Common myeloid progenitor, CD34-positive (primary cell): ENCODE measurements around the gene AFG1L.
"Not testable (repeated sequence)": the region's sequence is repeated elsewhere in the genome, so short reads cannot be mapped to it uniquely, and the experiment has no call there.

Experiments used
- CTCF ChIA-PET: fragments of 350-600 bp; sonication (Branson Sonifier 250); formaldehyde crosslinking; loops from one replicate; lab custom pipeline; 2021; ENCODE audit warnings: antibody characterized with exemption; lab: Charles Lee
- POLR2A ChIA-PET: fragments of 350-600 bp; sonication (Branson Sonifier 250); formaldehyde crosslinking; loops from one replicate; lab custom pipeline; 2021; ENCODE audit warnings: antibody characterized with exemption; lab: Charles Lee
- DNase-seq, 3 donors: peaks; one replicate each; pipeline versions ENCODE4 v3.0.0 to v3.0.0-alpha.2; 2013
- H3K27ac ChIP-seq, 2 experiments: 1 replicate in 1 of 2; 2 replicates in 1 of 2; pipeline ENCODE4 v1.7.0; 2013; ENCODE audit warnings: inconsistent platforms in 2 of 2, low read length in 2 of 2, mild to moderate bottlenecking in 2 of 2, low read depth in 1 of 2, moderate library complexity in 1 of 2; ENCODE audit not compliant: severe bottlenecking in 2 of 2, insufficient read depth in 1 of 2, poor library complexity in 1 of 2
- H3K27me3 ChIP-seq, 5 experiments: replicated peaks in 2 of 5; 1 replicate in 3 of 5; 2 replicates in 2 of 5; pipeline versions ENCODE4 v1.6.1 to v1.7.0; 2013; ENCODE audit warnings: low read length in 4 of 5, mild to moderate bottlenecking in 2 of 5, moderate library complexity in 2 of 5, inconsistent platforms in 1 of 5; ENCODE audit not compliant: insufficient read depth in 5 of 5, control insufficient read depth in 4 of 5
- H3K36me3 ChIP-seq, 4 experiments: 1 replicate in 2 of 4; 2 replicates in 2 of 4; pipeline versions ENCODE4 v1.6.1 to v1.7.0; 2013; ENCODE audit warnings: low read length in 3 of 4, control low read depth in 1 of 4, mild to moderate bottlenecking in 1 of 4; ENCODE audit not compliant: control insufficient read depth in 4 of 4, insufficient read depth in 4 of 4
- H3K4me1 ChIP-seq, 4 experiments: 1 replicate in 3 of 4; 2 replicates in 1 of 4; pipeline versions ENCODE4 v1.6.1 to v1.7.1; 2013; ENCODE audit warnings: low read length in 3 of 4, mild to moderate bottlenecking in 3 of 4, control low read depth in 1 of 4, inconsistent platforms in 1 of 4, moderate library complexity in 1 of 4; ENCODE audit not compliant: control insufficient read depth in 4 of 4, insufficient read depth in 4 of 4; ENCODE audit errors: control extremely low read depth in 1 of 4
- H3K4me3 ChIP-seq, 7 experiments: 1 replicate in 4 of 7; 2 replicates in 3 of 7; pipeline versions ENCODE4 v1.5.1 to v1.7.0; 2013; ENCODE audit warnings: mild to moderate bottlenecking in 7 of 7, low read length in 6 of 7, moderate library complexity in 6 of 7, inconsistent platforms in 2 of 7, low read depth in 2 of 7, control low read depth in 1 of 7; ENCODE audit not compliant: insufficient read depth in 4 of 7, control insufficient read depth in 1 of 7; ENCODE audit errors: extremely low read depth in 1 of 7
- H3K9me3 ChIP-seq, 5 experiments: 1 replicate in 4 of 5; 2 replicates in 1 of 5; pipeline versions ENCODE4 v1.6.1 to v1.7.1; 2013; ENCODE audit warnings: low read length in 4 of 5, mild to moderate bottlenecking in 2 of 5, inconsistent platforms in 1 of 5, low read depth in 1 of 5, moderate library complexity in 1 of 5; ENCODE audit not compliant: control insufficient read depth in 4 of 5, insufficient read depth in 2 of 5; ENCODE audit errors: control extremely low read depth in 1 of 5
- WGBS: methylation state at CpG from one replicate; pipeline ENCODE4 v1.1.5; 2013; ENCODE audit not compliant: insufficient coverage; 5-methylcytosine and 5-hydroxymethylcytosine counted together

Gene AFG1L

DNA sequence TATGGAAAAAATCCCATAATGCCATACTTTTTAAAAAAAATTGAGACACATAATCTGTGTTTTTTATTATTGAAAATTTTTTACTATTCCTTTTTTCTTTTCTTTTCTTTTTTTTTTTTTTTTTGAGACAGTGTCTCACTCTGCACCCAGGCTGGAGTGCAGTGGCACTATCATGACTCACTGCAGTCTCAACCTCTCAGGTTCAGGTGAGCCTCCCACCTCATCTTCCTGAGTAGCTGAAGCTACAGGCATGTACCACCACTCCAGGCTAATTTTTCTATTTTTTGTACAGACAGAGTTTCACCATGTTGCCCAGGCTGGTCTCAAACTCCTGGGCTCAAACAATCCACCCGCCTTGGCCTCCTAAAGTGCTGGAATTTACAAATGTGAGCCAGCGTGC, 100.4 kb downstream of the AFG1L start:
- H3K4me3 ChIP-seq, result no peak overlapping the region
- 100% methylated on average over 1 of the region's 2 CpGs for WGBS
- no peaks in the 10 kb centered on the region for H3K36me3 ChIP-seq
- CTCF ChIA-PET, result interaction anchor here (1.5 kb wide), 1 partner anchor 32 kb away, joined by 4 read pairs; no protein-coding TSS in a partner anchor
- H3K4me1 ChIP-seq, result no peaks in the 10 kb centered on the region
- no peaks in the 10 kb centered on the region for H3K27me3 ChIP-seq
- POLR2A ChIA-PET, result no interaction called here
- no peak overlapping the region for H3K27ac ChIP-seq
- no peaks in the 10 kb centered on the region for H3K9me3 ChIP-seq
- no peak for DNase-seq

- peaks cover 0 to 16% (median 4%) of the 10 kb centered on the region in 5 experiments for H3K9me3 ChIP-seq
- H3K4me1 ChIP-seq, result peaks cover 0 to 6% (median 0%) of the 10 kb centered on the region in 4 experiments
- H3K27ac ChIP-seq, result no peak overlapping the region
- H3K36me3 ChIP-seq, result peaks cover 0 to 8% (median 1%) of the 10 kb centered on the region in 4 experiments
- H3K4me3 ChIP-seq, result no peak overlapping the region
- WGBS, result no CpG with 5 or more reads among the region's 3 CpGs
- ChIA-PET CTCF (no interaction called here), POLR2A (no interaction called here)
- no peak for DNase-seq
- H3K27me3 ChIP-seq, result no peaks in the 10 kb centered on the region
These were observed 108.4 kb downstream of the AFG1L start for GRCh38 chr6:108403236-108403635.

GRCh38 chr6:108406943-108407342, 112.1 kb downstream of the AFG1L start:
- ChIA-PET POLR2A (no interaction called here), CTCF (no interaction called here)
- peaks cover 0 to 13% (median 1%) of the 10 kb centered on the region in 4 experiments for H3K36me3 ChIP-seq
- no peak overlapping the region for H3K27ac ChIP-seq
- peaks cover 0 to 6% (median 0%) of the 10 kb centered on the region in 4 experiments for H3K4me1 ChIP-seq
- H3K4me3 ChIP-seq, result no peak overlapping the region
- H3K27me3 ChIP-seq, result no peaks in the 10 kb centered on the region
- WGBS, result 96% methylated on average over 2 of the region's 2 CpGs
- H3K9me3 ChIP-seq, result peaks cover 0 to 22% (median 6%) of the 10 kb centered on the region in 5 experiments
- no peak for DNase-seq

DNA sequence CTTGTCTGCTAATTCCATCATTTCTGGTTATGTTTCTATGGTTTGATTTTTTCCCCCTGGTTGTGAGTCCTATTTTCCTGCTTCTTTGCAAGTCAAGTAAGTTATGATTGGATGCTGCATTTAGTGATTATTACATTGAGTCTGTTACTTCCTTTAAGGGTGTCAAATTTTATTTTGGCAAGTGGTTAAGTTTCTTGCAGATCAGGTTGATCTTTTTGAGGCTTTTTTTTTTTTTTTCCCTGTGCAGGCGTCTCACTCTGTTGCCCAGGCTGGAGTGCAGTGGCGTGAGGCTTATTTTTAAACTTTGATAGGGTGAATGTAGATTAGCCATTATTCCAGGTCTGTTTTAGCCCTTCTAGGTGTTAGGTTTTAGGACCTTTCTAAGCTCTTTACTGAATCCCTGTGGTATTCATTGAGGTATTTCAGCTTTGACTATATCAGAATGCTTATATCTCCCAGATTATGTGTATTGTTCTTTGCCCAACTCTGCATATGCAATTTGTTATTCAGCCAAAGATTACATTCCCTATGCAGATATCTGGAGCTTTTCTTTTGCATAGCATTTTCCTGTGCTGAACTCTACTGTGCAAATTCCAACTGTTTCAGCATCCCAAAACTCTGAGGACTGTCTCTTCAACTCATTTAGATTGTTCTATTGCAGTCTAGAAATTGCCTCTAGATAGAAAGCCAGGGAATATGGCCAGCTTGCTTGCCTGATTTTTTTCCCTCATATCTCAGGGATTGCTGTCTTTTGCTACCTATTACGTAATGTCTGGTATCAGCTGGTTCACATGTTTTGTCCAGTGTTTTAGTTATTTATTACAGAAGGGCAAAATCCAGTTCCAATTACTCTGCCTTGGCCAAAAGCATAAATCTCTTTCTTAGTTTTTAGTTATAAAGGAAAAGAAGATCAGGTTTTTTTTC, 113.3 kb downstream of the AFG1L start:
- peaks cover 0 to 6% (median 0%) of the 10 kb centered on the region in 4 experiments for H3K4me1 ChIP-seq
- WGBS, result no CpG with 5 or more reads among the region's 3 CpGs
- H3K36me3 ChIP-seq, result peaks cover 0 to 12% (median 1%) of the 10 kb centered on the region in 4 experiments
- H3K9me3 ChIP-seq, result peaks cover 0 to 22% (median 6%) of the 10 kb centered on the region in 5 experiments
- CTCF ChIA-PET, result no interaction called here
- no peak overlapping the region for H3K4me3 ChIP-seq
- POLR2A ChIA-PET, result interaction anchor here (0.6 kb wide), 1 partner anchor 402 kb away, joined by 4 read pairs; no protein-coding TSS in a partner anchor
- no peak overlapping the region for H3K27ac ChIP-seq
- H3K27me3 ChIP-seq, result no peaks in the 10 kb centered on the region
- no peak for DNase-seq

GRCh38 chr6:108408861-108409260, 114.0 kb downstream of the AFG1L start:
- H3K4me1 ChIP-seq, result peaks cover 0 to under 1% (median 0%) of the 10 kb centered on the region in 4 experiments
- H3K27ac ChIP-seq, result no peak overlapping the region
- peaks cover 0 to 22% (median 6%) of the 10 kb centered on the region in 5 experiments for H3K9me3 ChIP-seq
- ChIA-PET CTCF (no interaction called here), POLR2A (no interaction called here)
- no peak for DNase-seq
- peaks cover 0 to 7% (median 1%) of the 10 kb centered on the region in 4 experiments for H3K36me3 ChIP-seq
- WGBS, result no CpG with 5 or more reads among the region's 3 CpGs
- H3K27me3 ChIP-seq, result no peaks in the 10 kb centered on the region
- H3K4me3 ChIP-seq, result no peak overlapping the region

DNA sequence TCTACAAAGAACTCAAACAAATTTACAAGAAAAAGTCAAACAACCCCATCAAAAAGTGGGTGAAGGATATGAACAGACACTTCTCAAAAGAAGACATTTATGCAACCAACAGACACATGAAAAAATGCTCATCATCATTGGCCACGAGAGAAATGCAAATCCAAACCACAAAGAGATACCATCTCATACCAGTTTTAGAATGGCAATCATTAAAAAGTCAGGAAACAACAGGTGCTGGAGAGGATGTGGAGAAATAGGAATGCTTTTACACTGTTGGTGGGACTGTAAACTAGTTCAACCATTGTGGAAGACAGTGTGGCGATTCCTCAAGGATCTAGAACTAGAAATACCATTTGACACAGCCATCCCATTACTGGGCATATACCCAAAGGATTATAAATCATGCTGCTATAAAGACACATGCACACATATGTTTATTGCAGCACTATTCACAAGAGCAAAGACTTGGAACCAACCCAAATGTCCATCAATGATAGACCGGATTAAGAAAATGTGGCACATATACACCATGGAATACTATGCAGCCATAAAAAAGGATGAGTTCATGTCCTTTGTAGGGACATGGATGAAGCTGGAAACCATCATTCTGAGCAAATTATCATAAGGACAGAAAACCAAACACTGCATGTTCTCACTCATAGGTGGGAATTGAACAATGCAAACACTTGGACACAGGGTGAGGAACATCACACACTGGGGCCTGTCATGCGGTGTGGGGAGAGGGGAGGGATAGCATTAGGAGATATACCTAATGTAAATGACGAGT, 121.4 kb downstream of the AFG1L start:
- 100% methylated on average over 1 of the region's 5 CpGs for WGBS
- H3K27ac ChIP-seq, CTCF ChIA-PET, H3K36me3 ChIP-seq, POLR2A ChIA-PET, H3K9me3 ChIP-seq, H3K4me3 ChIP-seq, DNase-seq, H3K4me1 ChIP-seq, H3K27me3 ChIP-seq: not testable (repeated sequence)
